Uterus (tissue), 4 donors: ENCODE data around the gene SPAG5. TPM values are rescaled to one million over a fixed set of nuclear protein-coding genes. Genes with fewer than 3 reads are reported as not detected.
A peak's percentile ranks its signal among the peaks of the same experiment; 100 is the strongest.
"Not testable (repeated sequence)": the region's sequence is repeated elsewhere in the genome, so short reads cannot be mapped to it uniquely, and the experiment has no call there.

Source experiments
- DNase-seq, 2 donors: peaks; one replicate each; pipeline ENCODE4 v3.0.0-alpha.2; 2019 to 2020
- H3K27ac ChIP-seq, 2 donors: fragments of 200-600 bp; sonication (generic); 1 replicate in 1 of 2; 2 replicates in 1 of 2; pipeline ENCODE4 v1.5.1; 2016 to 2018
- H3K27me3 ChIP-seq, 2 donors: fragments of 200-600 bp; sonication (generic); one replicate each; pipeline ENCODE4 v1.5.1; 2018 to 2019; ENCODE audit warnings: control low read depth in 1 of 2
- H3K36me3 ChIP-seq, 2 donors: fragments of 200-600 bp; sonication (generic); one replicate each; pipeline ENCODE4 v1.5.1; 2019; ENCODE audit warnings: control low read depth in 1 of 2
- H3K4me1 ChIP-seq, 2 donors: fragments of 200-600 bp; sonication (generic); one replicate each; pipeline ENCODE4 v1.5.1; 2018 to 2019; ENCODE audit warnings: control low read depth in 1 of 2
- H3K4me3 ChIP-seq, 2 donors: fragments of 200-600 bp; sonication (generic); 1 replicate in 1 of 2; 2 replicates in 1 of 2; pipeline ENCODE4 v1.5.1; 2018 to 2019; ENCODE audit warnings: mild to moderate bottlenecking in 1 of 2
- H3K9me3 ChIP-seq, 2 donors: fragments of 200-600 bp; sonication (generic); one replicate each; pipeline ENCODE4 v1.5.1; 2019; ENCODE audit warnings: control low read depth in 1 of 2
- CTCF ChIP-seq, 4 experiments: fragments of 200-600 bp in 2 of 4; fragments of 450-650 bp in 2 of 4; sonication (generic) in 2 of 4; IDR thresholded peaks; one replicate each; pipeline ENCODE4 v1.5.1; 2016 to 2019; ENCODE audit warnings: antibody characterized with exemption in 4 of 4, mild to moderate bottlenecking in 2 of 4, moderate library complexity in 1 of 4
- POLR2A ChIP-seq, 2 donors: fragments of 450-650 bp; IDR thresholded peaks; one replicate each; pipeline ENCODE4 v1.6.1; 2016; ENCODE audit warnings: antibody characterized with exemption in 2 of 2, mild to moderate bottlenecking in 1 of 2, moderate library complexity in 1 of 2
- intact Hi-C: fragments of 100-400 bp; cut with DNase I; formaldehyde crosslinking; loops from one replicate; pipeline ENCODE4 v1.15.1; 2023; ENCODE audit warnings: low total_unique reads
- total RNA-seq, 4 donors: library from RNA; depleted of rRNA in 3 of 4; stranded (reverse); fragments of >200 nt in 3 of 4; gene quantifications; one replicate each; pipeline versions ENCODE4 v1.1.0 to v1.2.4, GENCODE V29; 2014 to 2023
- donor health status: DM: yes; HTN: yes; CAD: no.

The SPAG5 gene
- total RNA-seq, 4 donors from 2014 or later, result 1.5 to 21.4 (median 7.0) TPM; not detected in 1

- TF ChIP-seq CTCF (IDR thresholded peaks at IDR 0.05) (no peak), POLR2A (IDR thresholded peaks at IDR 0.05) (no peak)
- Histone ChIP-seq H3K9me3 (no peaks in the 10 kb centered on the region), H3K36me3 (no peaks in the 10 kb centered on the region), H3K4me1 (peaks cover 0 to 4% of the 10 kb centered on the region in 2 donors), H3K4me3 (no peak overlapping the region), H3K27ac (no peak overlapping the region), H3K27me3 (no peaks in the 10 kb centered on the region)
- DNase-seq, result no peak
- intact Hi-C loops, result no loop called here
These were observed 19.3 kb downstream of the SPAG5 start for GRCh38 chr17:28579526-28579925.

- H3K36me3 ChIP-seq, result no peaks in the 10 kb centered on the region
- H3K27me3 ChIP-seq, result no peaks in the 10 kb centered on the region
- no peaks in the 10 kb centered on the region for H3K9me3 ChIP-seq
- intact Hi-C loops, result no loop called here
- no peak overlapping the region for H3K4me3 ChIP-seq
- no peak for DNase-seq
- peaks cover 0 to 4% of the 10 kb centered on the region in 2 donors for H3K4me1 ChIP-seq
- no peak overlapping the region for H3K27ac ChIP-seq
- TF ChIP-seq CTCF (IDR thresholded peaks at IDR 0.05) (no peak), POLR2A (IDR thresholded peaks at IDR 0.05) (no peak)
These were observed 20.3 kb downstream of the SPAG5 start for GRCh38 chr17:28578246-28579195.

- no peaks in the 10 kb centered on the region for H3K36me3 ChIP-seq
- H3K27ac ChIP-seq, result no peak overlapping the region
- TF ChIP-seq POLR2A (IDR thresholded peaks at IDR 0.05), result no peak
- TF ChIP-seq CTCF (IDR thresholded peaks at IDR 0.05), result no peak
- no peak for DNase-seq
- peaks cover 2 to 4% of the 10 kb centered on the region in 2 donors for H3K4me1 ChIP-seq
- no peaks in the 10 kb centered on the region for H3K9me3 ChIP-seq
- H3K27me3 ChIP-seq, result no peaks in the 10 kb centered on the region
- H3K4me3 ChIP-seq, result no peak overlapping the region
- intact Hi-C loops, result no loop called here
These were observed 21.4 kb downstream of the SPAG5 start for GRCh38 chr17:28577466-28577824.

- Histone ChIP-seq H3K27ac (peak within 1 kb of the TSS; percentile 5 to 66), H3K4me3 (peak within 1 kb of the TSS; percentile 8 to 30), H3K4me1 (peaks cover 4% of the 10 kb centered on the region in 2 donors), H3K9me3 (no peaks in the 10 kb centered on the region), H3K27me3 (no peaks in the 10 kb centered on the region), H3K36me3 (no peaks in the 10 kb centered on the region)
- peak; percentile 96 for DNase-seq
- intact Hi-C loops, result no loop called here
- peak; percentile 88 to 93 for TF ChIP-seq POLR2A (IDR thresholded peaks at IDR 0.05)
- no peak for TF ChIP-seq CTCF (IDR thresholded peaks at IDR 0.05)
These were observed 21.9 kb downstream of the SPAG5 start, which contains the start of gene ALDOC for GRCh38 chr17:28576758-28577465. TSS of gene ALDOC (minus strand) at chr17:28576895. CDS start at chr17:28575532, 1,363 bp downstream.

GRCh38 chr17:28576016-28576415, 22.8 kb downstream of the SPAG5 start:
- H3K36me3 ChIP-seq, DNase-seq, intact Hi-C loops, H3K27ac ChIP-seq, H3K4me1 ChIP-seq, H3K27me3 ChIP-seq, H3K4me3 ChIP-seq, H3K9me3 ChIP-seq: not testable (repeated sequence)
